ENCODE results near the gene BRSK2. TPM values are rescaled to one million over a fixed set of nuclear protein-coding genes. Genes with fewer than 3 reads are reported as not detected.
A peak's percentile ranks its signal among the peaks of the same experiment; 100 is the strongest.

The BRSK2 gene
- total RNA-seq, 1 donor from 2014 or later, result 0.51 TPM

DNA sequence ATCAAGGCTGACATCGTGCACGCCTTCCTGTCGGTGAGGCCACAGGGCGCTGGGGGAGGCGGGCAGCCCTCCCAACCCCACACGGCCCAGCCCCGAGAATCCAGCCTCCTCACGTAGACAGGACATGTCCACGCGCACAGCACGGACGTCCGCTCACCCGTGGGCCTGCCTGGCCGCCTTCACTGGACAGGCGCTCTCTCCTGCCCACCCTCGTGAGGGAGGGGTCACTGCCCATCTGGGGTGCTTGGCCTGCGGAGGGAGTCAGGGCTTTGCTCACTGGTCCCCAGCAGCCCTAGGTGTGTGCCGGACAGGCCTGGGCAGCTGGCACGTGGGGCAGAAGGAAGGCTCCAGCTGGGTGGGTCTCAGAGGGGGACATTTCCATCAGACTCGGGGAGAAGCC, 64.8 kb downstream of the BRSK2 start:
- no peak for DNase-seq

GRCh38 chr11:1455032-1455762, 65.5 kb downstream of the BRSK2 start:
- no peak for DNase-seq

DNA sequence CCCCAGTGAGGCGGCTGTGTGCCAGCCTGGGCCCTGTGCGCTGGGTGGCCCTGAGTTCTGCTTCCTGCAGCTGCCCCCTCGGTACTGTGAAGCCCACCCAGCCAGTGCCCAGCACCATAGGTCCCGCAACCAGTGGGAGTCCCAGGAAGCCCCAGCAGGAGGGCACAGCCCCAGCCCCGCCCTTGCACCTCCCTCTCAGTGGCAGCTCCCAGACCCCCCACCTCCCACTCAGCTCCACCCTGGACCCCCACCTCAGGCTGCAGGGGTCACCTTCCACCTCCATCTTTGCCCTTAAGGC, 66.0 kb downstream of the BRSK2 start:
- no peak for DNase-seq

- no peak for DNase-seq
Measured at GRCh38 chr11:1456176-1456575, 66.4 kb downstream of the BRSK2 start.

- no peak for DNase-seq
Measured at GRCh38 chr11:1456596-1457325, 67.0 kb downstream of the BRSK2 start.

DNA sequence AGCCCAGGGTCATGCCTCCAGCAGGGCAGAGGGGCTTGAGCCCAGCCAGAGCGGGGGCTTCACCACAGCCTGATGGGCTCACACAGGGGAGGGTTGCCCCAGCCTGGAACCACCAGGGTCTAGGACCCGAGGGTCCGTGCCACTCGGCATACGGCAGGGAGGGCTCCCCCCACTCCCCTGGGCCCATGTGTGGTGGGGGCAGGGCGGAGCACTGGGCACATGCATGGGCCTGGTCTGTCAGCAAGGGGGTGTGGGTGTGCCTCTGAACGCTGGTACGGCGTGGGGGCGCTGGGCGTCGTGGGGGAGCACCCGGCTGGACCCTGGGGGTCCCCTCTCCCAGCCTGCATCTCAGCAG, 67.6 kb downstream of the BRSK2 start:
- DNase-seq, result no peak

DNA sequence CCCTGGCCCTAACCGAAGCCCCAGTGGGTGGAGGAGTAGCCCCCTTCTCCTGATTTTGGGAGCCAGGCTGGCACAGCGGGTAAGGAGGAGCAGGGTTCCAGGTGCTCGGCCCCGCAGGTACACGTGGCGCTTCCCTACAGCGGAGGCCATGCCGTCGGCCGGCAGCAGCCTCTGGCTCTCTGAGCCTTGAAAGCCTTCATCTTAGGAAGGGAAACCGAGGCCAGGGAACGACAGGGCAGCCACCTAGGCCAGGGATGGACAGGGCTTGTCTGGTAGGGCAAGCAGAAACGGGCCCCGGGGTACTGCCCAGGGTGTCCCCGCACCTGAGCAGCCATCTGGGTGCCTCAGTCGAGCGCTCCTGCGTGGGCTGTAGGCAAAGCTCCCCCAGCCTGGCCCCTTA, 68.1 kb downstream of the BRSK2 start:
- DNase-seq, result no peak

DNA sequence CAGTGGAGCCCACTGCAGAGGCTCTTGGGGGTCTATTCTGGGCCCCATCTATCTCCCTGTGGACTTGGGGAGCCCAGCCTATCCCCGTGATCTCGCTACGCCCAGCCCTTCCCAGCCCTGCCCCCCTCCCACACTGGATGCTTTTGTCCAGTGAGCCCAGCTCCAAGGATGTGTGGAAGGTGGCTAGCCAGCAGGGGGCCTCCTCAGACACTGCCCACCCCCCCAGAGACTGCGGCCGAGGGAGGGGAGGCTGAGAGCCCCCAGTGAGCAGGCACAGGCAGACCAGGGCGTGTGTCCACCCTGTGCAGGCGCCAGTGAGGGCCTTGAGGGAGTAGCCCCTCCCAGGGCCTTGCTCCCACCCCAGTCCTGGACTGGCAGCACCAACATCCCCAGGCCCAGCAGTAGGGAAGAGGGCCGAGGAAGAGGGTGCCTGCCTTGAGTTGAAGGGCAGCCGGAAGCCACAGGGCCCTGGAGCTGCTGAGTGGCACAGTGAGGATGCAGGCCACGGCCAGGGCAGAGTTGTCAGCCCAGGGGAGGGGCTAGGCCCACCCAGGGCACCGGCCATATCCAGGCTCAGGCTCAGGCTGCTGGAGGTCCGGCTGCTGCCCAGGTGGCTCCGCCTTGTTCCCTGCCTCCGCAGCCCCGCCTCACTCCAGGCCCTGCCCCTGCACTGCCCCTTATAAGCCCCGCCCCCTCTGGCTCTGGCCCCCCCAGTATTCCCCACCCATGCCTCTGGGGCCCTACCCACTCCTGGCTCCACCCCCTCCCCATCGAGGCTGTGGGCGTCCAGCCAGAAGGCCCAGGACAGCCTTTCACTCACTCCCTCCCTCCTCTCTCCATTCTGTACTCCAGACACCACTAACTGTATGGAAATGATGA, 68.8 kb downstream of the BRSK2 start:
- peak; percentile 42 for DNase-seq

DNA sequence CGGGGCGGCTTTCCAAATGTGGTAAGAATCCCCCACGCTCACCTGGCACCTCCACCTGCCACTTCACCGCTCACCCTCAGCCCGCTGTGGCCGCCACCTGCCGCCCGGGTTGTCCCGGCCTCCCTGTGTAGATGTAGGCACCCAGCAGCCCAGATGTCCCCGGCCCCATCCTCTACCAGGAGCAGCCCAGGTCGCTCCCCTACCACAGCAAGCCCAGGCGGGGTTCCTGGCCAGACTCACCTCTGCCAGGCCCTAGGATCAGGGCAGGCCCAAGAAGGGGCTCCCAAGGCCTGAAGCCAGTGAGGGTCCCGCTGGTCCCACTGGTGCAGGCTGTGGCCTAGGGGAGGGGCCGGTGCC, 69.5 kb downstream of the BRSK2 start:
- no peak for DNase-seq

GRCh38 chr11:1459764-1460395, 70.1 kb downstream of the BRSK2 start:
- DNase-seq, result no peak

- DNase-seq, result no peak
Measured at GRCh38 chr11:1460396-1460985, 70.8 kb downstream of the BRSK2 start.

DNA sequence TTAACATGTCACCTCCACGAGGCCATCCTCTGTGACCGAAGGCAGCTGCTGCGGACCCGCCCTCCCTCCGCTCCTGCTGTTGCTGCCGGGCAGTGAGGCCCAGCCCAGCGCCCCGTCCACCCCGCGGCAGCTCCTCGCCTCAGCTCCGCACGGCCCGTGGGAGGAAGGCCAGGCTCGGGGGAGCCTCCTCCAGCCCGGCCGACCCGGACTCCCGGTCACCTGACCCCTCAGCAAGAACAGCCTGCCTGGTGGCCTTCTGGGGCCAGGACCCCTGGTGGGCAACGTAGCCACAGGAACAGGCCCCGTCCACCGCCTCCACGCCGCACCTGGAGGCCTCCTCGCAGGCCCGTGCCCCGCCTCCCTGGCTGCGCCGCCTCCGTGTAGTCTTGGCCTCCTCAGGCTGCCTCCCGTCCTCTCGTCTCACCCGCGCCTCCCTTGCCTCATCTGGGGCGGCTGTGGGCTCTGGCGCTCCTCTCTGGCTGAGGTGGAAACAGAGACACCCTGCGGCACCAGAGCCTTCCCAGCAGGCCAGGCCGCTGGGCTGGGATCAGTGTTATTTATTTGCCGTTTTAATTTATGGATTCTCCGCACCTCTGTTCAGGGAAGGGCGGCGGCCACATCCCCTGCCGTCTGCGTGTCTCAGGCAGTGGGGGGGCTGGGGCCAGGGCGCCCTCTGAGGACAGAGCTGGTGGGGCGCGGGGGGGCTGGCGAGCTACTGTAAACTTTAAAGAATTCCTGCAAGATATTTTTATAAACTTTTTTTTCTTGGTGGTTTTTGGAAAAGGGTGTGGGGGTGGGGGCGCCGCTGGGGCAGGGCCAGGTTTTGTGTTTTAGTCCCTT, 71.5 kb downstream of the BRSK2 start:
- no peak for DNase-seq

DNA sequence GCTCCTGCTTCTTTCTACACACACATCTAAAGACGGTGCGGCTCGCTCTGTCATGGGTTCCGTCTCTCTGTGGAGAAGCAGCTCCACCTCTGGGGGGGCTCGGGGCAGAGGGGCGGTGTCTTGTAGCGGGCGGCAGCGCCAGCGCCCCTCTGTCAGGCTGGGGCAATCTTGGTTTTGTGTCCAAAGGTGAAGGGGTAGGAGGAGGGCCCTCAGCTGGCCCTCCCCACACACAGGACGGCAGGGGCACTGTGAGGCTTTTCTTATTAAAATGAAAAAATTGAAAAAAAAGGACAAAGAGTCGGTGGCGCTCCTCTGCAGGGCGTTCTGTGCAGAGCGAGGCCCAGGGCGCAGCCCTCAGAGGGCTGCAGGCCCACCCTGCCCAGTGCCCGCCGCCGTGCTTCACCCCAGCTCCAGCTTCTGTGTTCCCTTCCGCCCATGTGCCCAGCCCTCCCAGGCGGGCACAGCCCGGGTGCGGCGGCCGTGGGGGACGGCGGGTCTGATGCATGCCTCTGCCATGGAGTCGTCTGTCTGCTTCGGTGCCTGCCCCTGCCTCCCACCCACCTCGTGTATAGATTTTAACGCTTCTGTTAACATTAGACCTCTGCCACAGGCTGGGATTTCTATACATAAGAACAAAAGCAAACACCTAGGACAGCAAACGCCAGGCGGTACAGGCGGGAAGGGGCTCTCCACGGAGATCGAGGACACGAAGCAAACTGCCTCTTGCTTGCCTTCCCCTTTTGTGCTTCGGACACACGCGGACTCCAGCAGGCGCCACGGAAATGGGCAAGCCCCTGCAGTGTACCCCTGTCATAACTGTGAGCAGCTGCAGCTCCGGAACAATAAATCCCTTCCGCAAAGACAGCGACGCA, 72.3 kb downstream of the BRSK2 start:
- no peak for DNase-seq

- DNase-seq, result no peak
Measured at GRCh38 chr11:1462698-1462975, 72.9 kb downstream of the BRSK2 start.

- DNase-seq, result no peak
Measured at GRCh38 chr11:1463056-1463455, 73.3 kb downstream of the BRSK2 start.

DNA sequence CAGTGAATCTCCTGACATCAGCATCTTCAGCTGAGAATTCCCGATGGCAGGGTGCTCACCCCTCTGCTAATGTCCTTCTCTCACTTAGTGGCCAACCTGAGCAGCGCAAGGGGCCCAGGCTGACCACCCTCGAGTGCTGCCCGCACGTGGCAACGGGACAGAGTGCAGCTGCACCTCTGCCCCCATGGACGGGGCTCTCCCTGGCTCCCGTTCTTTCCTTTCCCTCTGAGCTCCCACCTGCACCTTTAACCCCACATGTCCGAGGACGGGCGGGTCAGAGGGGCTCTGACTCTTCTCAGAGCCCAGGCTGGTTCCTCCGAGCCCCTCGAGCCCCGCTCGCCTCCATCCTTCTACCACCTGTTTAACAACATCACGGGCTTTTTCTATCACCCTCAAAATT, 77.0 kb downstream of the BRSK2 start:
- DNase-seq, result no peak

- DNase-seq, result no peak
Measured at GRCh38 chr11:1467270-1467669, 77.5 kb downstream of the BRSK2 start.

GRCh38 chr11:1468002-1468401, 78.3 kb downstream of the BRSK2 start:
- no peak for DNase-seq

DNA sequence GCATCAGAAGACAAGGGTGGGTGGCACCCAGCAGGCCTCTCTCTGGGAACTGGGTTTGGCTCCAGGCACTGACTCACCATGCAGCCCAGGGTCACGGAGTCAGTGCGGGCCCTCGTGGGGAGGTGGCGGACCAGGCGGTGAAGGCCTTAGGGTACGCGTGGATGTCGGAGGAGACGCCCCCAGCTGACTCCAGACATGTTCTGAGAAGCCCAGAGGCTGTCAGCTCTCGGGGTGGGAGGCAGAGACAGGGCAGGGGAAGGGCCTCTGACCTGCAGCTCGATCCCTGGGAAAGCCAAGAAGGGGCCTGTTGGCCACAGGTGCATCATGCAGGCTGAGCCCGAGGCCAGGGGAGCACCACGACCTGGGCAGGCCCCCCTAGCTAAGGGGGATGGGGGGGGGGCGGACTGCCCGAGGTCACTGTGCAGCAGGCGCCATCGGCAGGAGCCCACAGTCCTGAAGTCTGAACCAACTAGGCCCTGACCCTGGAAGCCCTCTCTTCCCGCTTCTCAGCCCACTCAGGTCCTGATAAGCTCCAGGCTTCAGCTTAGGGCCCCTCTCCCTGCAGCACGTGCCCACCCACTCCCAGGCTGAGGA, 78.8 kb downstream of the BRSK2 start:
- no peak for DNase-seq

- no peak for DNase-seq
Measured at GRCh38 chr11:1469287-1469910, 79.7 kb downstream of the BRSK2 start.
